GM08714 (cell line): ENCODE measurements around the gene GPR156.
"Not testable (repeated sequence)": the region's sequence is repeated elsewhere in the genome, so short reads cannot be mapped to it uniquely, and the experiment has no call there.

Experiments used
- H3K4me3 ChIP-seq: fragments of 200-500 bp; sonication (Bioruptor generic); 2 replicates; pipeline ENCODE4 v1.5.1; 2014; ENCODE audit warnings: mild to moderate bottlenecking, low read length, inconsistent platforms
- ZNF274 ChIP-seq: IDR thresholded peaks from 2 replicates; pipeline ENCODE4 v1.6.1; 2012; ENCODE audit warnings: mild to moderate bottlenecking, low read depth, low read length

Gene GPR156

DNA sequence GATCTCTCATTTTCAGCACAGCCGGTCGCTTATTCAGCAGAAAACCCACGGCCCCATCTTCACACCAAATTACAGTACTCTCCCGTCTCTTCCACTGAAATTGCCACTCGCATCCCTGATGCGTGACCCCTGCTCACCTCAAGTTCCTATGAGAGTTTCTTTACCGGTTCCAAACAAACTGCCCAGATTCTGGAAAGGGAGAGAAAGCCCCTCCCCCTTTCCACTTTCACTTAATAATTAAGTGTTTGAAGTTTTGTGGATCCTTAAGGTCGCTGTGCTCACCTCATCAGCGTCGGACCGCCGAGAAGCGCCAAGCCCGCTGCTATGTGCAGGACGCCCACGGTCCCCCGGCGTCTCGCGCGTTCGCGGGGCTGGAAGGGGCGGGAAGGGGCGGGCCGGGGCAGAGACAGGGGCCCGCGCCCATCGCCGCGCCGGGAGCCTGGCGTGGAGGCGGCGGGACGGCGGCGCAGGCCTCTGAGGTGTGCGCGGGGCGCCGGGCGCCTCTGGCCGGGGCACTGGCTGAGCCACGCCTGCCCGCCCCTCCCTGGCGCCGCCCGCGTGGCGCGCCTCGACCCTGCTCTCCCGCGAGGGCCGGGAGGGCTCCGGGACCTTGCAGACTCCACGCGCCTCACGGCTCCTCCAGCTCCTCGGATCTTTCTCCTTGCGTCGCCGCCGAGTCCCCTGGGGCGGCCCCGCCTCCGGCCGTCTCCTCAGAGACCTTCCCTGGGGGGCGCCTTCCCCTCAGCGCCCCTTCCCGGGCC, at the start of gene GPR156:
Gene GPR156 (minus strand): TSS at position 476 of the 761 bp plus-strand sequence. CDS start 41,124 bp downstream, outside the sequence.
- peak within 1 kb of the TSS; percentile 7; the same call in 1 of the 2 replicates for H3K4me3 ChIP-seq
- no peak for TF ChIP-seq ZNF274

DNA sequence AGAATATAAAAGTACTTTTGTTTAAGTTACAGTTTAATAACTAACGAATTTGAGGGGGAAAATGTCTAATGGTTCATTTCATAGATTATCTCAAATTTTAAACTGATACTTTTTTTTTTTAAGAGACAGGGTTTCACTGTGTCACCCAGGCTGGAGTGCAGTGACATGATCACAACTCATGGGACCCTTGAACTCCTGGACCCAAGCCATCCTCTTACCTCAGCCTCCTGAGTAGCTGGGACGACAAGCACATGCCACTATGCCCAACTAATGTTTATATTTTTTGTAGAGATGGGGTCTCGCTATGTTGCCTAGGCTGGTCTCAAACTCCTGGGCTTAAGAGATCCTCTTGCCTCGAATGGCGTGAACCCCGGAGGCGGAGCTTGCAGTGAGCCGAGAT, 47.6 kb upstream of the GPR156 start:
- no peak for TF ChIP-seq ZNF274
- no peak overlapping the region for H3K4me3 ChIP-seq

DNA sequence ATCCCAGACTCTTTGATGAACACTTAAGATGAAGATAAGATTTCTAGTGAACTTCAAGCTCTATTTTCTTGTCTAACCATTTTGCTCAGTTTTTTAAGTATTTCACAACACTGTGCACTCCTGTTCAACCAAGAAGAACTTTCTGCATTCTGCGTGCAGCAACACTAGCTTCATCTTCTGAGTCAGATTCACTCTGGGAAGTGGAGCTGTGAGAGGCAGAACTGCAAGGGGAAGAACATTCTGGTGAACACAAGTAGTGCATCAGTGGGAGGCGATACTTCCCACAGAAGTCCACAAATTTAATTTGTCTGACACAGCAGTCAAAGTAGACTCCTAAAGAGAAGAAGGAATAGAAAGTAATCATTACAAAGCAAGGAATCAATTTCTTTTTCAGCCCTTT, 46.1 kb upstream of the GPR156 start:
- no peak overlapping the region for H3K4me3 ChIP-seq
- no peak for TF ChIP-seq ZNF274

DNA sequence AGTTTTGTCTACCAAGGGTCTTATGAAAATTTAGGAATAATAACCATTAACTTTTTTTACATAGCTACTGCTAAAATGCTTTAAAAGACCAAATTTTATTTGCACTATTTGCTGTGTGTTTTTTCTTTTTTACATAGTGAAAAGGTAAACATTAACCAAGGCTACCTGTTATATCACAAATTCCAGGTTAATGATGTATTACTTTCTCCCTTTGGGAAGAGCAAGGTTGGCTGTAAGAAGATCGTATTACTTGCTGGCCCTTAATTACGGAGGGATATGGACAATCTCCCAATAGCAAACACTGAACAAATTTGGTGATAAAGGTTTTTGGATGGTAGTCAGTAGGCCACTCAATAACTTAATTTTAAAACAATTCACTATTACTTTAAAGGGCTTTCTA, 41.8 kb upstream of the GPR156 start:
- H3K4me3 ChIP-seq, result no peak overlapping the region
- TF ChIP-seq ZNF274, result no peak

DNA sequence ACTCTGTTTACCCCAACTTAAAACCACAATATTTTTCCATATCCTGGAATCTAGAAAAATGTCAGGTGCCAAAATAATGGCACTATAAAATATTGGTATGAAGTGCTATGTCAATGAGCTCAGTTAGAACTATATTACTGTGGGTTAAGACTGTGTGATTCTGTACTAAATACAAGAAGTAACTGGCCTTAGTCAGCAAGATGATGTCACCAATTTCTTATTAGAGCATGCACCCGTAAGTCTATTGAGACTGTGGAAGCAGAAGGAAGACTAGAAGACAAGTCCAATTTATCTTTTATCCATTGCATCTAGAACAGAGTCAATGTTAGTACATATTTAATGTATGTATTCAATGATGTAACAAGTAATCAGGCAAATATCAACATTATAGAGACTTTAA, 39.2 kb upstream of the GPR156 start:
- no peak for TF ChIP-seq ZNF274
- H3K4me3 ChIP-seq, result no peak overlapping the region

DNA sequence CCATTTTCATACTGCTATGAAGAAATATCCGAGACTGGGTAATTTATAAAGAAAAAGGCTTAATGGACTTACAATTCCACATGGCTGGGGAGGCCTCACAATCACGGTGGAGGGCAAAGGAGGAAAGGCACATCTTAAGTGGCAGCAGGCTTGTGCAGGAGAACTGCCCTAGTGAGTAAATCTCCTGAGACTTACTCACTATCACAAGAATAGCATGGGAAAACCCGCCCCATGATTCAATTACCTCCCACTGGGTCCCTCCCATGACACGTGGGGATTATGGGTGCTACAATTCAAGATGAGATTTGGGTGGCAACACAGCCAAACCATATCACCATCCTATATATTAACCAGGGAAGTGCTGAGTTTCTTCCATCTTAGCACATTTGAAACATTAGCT, 38.7 kb upstream of the GPR156 start:
- H3K4me3 ChIP-seq, result not testable (repeated sequence)

DNA sequence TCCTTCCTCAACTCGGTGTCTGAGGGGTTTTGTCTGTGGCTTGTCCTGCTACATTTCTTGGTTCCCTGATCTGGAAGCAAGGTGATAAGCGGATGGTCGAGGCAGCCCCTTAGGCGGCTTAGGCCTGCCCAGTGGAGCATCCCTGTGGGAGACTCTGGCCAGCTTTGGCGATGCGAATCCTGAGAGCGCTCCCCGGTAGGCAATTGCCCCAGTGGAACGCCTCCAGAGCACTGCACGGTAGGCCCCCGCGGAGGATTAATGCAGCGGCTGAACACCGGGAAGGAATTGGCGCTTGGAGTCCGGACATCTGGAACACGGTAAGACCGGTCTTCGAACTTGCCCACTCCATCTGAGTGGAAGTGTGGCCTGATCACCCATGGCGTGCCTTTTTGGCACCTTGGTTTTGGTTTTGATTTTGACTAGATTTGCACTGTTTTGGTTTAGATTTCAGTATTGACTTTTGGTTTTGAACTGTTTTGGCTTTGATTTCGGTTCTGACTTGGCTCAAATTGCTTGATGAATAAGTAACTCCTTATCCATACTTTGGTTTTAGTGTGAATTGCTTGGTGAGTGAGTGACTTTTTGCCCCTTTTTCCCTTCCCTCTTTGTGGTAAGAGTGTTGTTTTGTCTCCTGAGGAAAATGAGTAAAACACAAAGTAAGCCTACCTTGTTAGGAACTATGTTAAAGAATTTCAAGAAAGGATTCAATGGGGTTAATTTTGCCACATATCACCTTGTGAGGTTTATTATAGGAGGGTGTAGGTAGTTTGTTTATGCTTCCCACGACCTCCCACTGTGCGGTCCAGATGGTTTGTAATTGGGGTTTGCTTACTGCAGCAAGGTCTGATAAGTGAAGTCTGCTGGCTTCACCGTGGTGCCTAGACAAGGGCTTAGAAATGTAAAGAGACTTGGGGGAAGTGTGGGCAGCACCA, 27.1 kb upstream of the GPR156 start:
- no peak overlapping the region for H3K4me3 ChIP-seq
- TF ChIP-seq ZNF274, result no peak

DNA sequence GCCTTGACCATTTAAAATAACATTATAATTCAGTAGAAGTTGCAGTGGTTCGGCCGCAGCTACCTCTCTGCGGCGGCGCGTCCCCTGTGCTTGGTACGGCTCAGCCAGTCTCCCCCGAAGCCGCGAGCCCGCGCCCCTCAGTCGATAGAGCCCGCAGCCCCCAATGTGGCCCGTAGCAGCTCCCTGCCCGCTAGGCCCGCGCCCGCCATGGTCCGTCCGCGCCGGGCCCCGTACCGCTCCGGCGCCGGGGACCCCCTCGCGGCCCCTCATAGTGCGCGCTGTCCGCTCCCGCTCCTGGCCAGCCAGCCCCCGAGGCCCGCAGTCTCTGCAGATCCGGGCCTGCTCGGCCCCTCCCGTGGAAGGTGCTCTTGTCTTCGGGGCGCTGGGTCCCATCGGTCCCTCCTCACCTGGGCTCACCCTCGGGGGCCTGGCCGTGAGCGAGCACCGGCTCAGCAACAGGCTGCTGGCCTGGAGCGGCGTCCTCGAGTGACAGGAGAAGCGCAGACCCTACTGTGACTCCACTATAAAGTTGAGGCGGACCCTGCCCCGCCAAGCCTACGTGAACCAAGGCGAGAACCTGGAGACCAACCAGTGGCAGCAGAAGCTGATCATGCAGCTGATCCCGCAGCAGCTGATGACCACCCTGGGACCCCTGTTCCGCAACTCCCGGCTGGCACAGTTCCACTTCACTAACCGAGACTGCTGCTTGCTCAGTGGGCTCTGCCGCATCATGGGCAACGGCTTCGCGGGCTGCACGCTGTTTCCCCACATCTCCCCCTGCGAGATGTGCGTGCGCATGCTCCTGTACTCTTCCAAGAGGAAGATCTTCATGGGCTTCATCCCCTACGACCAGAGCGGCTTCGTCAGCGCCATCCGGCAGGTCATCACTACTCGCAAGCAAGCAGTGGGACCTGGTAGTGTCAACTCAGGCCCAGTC, 21.8 kb upstream of the GPR156 start:
- TF ChIP-seq ZNF274, result no peak
- H3K4me3 ChIP-seq, result no peak overlapping the region

DNA sequence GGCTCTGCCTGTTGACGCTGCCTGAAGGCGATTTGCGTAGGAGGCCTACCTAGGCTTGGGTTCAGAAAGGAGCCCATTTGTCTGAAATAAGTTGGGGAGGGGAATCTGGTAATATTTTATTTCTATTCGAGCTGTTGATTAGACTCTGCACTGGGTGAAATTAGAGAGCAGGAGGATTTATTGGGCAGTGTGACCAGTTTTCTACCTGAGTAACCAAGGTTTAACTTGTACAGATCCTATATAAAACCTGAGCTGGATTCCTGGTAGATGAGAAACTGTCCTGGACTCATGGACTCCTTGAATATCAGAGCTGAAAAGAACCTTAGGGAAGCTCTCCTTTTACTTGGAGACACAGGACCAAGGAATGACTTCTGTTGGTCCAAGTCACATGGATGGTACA, 19.6 kb upstream of the GPR156 start:
- no peak for TF ChIP-seq ZNF274
- no peak overlapping the region for H3K4me3 ChIP-seq

DNA sequence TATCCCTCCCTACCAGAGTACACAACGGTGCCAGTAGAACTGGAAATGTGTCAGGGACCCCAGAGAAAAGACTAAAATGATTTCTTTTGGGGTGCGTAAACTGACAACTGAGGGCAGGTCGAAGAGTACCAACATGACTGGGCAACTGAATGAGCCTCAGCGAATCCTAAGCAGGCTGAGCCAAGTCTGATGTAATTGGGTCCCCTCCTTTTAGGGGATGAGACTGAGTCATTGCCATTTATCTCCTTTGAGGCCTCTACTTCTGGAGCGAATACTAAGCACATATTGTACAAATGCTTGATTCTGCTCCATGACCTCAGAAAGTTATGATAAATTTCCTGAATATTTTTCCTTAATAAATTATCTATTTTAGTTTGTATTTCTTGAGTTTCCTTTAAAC, 17.3 kb upstream of the GPR156 start:
- H3K4me3 ChIP-seq, result no peak overlapping the region
- TF ChIP-seq ZNF274, result no peak

DNA sequence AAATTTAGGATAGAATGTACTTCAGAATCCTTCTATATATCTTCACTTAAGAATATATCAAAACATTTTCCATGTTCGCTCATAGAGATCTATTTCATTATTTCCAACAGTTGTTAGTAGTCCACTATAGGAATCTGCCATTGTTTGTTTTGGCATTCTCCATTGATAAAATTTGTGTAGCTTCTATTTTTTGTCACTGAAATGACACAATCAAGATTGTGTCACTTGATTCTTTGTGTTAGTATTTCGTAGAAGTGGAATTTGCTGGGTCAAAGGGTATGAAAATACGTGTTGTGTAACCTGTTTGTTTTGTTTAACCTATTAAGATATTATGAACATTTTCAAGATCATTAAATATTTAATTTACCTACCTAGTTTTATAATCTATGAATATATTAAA, 15.9 kb upstream of the GPR156 start:
- H3K4me3 ChIP-seq, result no peak overlapping the region
- no peak for TF ChIP-seq ZNF274

DNA sequence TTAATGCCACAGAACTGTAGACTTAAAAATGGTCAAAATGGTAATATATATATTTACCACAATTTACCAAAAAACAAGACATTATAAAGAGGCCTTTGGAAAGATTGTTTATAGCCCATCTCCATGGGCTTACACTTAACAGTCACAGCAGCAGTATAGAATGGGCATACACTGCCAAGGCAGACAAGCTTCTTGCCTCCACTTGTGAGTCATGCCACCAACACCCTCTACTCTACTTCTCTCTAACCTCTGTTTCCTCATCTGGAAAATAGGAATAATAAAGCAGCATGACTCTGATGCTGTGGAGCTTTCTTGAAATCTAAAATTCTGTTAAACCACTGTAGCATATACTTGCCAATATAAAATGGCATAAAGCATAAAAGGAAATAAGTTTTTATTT, 14.4 kb upstream of the GPR156 start:
- H3K4me3 ChIP-seq, result no peak overlapping the region
- no peak for TF ChIP-seq ZNF274

DNA sequence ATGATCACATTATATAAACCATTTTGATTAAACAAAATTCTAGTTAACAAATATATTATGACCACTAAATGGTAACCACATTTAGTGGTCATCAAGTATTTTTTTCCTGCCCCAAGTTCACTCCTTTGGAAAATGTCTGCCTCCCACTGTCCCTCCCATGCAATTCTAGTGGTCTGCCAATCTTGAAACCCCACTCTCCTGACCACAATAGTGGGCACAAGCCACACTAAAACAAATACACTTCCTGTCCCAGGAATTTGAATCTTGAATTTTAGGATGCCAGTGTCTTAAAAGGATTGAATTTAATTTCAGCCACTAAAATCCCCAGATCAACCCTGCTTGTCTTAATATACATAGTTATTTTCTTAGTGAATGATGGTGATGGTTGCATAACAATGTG, 14.0 kb upstream of the GPR156 start:
- no peak for TF ChIP-seq ZNF274
- H3K4me3 ChIP-seq, result no peak overlapping the region

DNA sequence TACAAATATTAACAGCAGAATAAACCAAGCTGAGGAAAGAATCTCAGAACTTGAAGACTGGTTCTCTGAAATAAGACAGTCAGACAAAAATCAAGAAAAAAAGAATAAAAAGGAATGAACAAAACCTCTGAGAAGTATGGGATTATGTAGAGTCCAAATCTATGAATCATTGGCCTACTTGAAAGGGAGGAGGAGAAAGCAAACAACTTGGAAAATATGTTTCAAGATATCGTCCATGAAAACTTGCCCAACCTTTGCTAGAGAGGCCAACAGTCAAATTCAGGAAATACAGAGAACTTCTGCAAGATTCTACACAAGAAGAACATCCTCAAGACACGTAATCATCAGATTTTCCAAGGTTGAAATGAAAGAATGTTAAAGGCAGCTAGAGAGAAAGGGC, 6.5 kb upstream of the GPR156 start:
- not testable (repeated sequence) for H3K4me3 ChIP-seq

DNA sequence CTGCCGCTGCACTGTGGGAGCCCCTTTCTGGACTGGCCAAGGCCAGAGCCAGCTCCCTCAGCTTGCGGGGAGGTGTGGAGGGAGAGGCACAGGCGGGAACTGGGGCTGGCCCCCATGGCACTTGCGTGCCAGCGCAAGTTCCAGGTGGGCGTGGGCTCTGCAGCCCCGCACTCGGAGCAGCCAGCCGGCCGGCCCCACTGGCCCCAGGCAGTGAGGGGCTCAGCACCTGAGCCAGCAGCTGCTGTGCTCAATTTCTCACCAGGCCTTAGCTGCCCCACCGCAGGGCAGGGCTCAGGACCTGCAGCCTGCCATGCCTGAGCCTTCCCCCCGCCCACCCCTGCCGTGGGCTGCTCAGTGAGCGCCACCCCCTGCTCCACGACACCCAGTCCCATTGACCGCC, 4.6 kb upstream of the GPR156 start:
- TF ChIP-seq ZNF274, result no peak
- H3K4me3 ChIP-seq, result no peak overlapping the region
